Stimulated activated CD4-positive, alpha-beta T cell treated with anti-CD3 and anti-CD28 coated beads, Interleukin-15, amount 100 ng/mL, for 48 hours (primary cell): ENCODE measurements around the gene MRPL54.

ENCODE experiments used
- DNase-seq, 2 donors: peaks; one replicate each; pipeline ENCODE4 v3.0.0-alpha.2; 2020; ENCODE audit warnings: low read depth in 2 of 2

MRPL54 gene

DNA sequence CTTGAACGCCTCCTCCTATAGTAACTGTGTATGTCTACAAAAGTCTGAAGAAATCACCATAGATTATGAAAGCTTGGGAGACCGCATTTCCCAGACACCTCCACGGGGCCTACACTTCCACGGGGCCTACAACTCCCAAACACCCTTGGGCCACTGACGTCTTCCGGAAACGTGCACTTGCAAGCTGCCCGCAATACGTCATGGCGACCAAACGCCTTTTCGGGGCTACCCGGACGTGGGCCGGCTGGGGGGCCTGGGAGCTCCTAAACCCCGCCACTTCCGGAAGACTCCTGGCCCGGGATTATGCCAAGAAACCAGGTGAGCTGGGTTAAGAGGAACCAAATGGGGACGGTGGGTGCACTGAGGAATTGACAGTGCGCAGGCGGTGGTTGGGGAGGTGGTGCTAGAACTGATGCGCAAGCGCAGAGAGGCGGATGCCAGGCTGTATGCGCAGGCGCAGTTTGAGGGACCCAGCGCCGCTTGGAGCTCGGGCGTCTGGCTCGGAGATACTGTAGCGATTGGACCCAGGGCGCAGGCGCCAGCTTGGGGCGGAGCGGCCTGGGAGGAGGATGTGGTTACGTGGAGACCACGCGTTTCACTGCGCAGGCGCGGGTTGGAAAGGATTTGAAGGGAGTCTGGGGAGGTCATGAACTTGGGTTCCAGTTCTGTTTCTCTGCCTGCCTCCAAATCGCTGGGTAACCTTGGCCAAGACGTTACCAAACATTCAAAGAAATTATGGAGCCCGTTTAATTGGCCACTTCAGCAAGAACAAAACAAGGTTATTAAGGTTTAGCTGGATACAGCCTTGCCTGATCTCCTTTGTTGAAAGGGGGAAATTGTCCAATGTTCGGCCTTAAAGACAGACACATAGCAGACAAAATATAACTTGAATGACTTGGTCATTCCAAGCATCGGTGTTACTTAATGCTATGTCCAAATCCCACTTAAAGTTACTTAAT lies at the start of gene MRPL54:
TSS of gene MRPL54 (plus strand) at position 182 of the 959 bp plus-strand sequence. CDS start at position 201, 19 bp downstream.
- peak; percentile 99 for DNase-seq

DNA sequence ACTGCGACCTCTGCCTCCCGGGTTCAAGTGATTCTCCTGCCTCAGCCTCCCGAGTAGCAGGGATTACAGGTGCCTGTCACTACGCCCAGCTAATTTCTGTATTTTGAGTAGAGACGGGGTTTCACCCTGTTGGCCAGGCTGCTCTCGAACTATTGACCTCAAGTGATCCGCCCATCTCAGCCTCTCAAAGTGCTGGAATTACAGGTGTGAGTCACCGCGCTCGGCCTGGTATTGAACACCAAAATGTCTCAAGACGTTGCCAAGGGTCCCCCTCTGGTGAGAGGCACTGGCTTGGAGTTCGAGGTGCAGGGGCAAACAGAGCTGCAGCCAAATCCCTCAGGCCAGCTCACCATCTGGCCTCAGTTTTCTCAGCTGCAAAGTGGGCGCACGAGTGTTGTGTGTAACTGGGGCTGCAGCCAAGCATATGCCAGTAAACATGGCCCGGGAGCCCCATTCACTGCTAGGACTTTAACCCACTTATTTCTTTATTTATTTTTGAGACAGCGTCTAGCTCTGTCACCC lies 46.3 kb upstream of the MRPL54 start:
- DNase-seq = no peak

DNA sequence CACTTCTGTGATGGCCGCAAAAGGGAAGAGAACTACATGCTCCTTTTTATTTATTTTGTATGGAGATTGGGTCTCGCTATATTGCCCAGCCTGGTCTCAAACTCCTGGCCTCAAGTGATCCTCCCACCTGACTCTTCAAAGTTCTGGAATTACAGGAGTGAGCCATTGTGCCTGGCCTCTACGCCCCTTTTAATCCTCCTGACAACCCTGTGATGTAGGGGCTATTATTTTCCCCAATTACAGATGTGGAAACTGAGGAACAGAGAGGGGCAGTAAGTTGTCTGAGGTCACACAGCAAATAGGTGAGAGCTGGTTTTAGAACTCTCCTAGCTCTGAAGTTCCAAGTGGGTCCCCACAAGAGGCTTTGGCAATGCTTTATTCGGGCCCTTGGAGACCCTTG lies 42.6 kb upstream of the MRPL54 start:
- DNase-seq = no peak

DNA sequence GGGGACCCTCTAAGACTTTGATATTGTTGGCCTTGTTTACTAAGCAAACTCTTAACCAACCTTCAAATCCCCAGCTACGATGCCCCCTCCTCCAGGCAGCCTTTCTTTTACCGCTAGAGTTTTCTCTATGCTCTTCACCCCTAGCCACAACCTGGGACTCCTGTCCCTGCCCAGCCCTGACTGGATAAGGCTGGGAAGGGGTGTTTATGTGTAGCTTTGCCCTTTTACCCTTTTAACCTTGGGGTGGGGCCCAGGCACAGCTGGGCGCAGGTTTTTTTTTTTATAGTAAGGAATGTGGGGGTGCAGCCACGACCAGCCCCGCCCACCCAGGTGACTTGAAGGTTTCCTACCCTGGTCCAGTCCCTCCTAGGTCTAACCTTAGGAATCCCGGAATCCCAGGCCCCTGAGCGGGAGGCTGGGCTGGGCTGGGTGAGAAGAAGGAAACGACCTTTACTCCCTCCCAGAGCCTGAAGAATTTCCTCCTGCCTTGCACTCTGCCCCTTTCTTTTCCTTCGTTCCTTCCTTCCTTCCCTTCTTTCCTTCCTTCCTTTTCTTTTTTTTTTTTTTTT lies 42.0 kb upstream of the MRPL54 start:
- no peak for DNase-seq

DNA sequence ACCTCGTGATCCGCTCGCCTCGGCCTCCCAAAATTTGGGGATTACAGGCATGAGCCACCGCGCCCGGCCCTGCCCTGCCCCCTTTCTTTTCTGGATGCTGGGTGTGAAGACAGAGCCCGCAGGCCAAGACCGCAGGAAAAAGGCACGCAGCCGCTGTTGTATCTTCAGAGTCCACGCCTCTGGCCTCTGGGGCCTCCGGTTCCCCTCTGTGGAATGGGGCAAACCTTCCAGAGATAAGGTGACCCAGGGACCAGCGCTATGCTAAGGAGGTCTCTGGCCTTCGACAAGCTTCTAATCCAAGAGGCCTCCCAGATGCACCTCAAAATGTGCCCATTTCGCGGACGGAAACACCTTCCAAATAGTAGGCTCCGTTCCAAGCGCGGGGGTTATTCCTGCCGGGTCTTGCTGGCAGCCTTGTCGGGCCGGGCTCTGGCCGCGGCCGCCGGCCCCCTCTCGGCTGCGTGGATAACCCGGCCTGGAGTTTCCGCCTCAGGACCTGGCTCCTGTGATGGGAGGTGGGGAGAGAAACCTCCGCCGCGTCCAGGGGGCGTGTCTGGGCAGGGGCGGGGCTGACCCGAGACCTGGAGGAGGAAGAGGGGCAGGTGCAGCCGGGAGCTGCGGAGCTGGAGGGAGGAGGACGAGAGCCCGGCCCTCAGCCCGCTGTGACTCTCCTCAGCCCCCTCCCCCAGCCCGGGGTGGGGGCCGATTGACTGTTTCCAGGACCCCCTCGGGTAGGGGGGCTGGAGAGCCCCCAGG lies 41.2 kb upstream of the MRPL54 start:
- peak; percentile 77 to 86 for DNase-seq

DNA sequence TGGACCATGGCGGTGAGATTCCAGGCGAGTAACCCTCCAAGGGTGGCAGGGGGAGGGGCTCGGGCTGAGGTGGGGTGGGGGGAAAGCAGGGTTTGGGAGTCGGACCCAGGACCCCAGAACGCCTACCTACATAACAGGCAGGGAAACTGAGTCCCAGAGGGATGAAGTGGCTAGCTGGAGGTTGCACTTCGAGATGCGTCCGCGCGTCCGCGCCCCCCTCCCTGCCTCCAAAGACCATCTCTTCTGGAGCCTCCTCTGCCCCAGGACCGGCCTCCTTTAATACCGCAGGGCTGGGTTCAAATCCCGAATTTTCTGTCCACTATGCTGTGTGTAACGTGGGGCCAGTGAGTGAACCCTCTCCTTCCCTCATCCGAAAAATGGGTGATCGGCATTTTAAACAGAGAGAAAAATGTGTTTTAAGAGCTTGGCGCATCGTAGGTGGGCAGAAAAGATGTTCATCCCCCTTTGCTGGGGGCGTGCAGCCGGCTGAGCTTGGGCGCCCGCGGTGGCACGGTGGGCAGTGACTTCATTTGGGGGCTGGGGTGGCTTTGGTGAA lies 40.5 kb upstream of the MRPL54 start:
- DNase-seq = no peak

DNA sequence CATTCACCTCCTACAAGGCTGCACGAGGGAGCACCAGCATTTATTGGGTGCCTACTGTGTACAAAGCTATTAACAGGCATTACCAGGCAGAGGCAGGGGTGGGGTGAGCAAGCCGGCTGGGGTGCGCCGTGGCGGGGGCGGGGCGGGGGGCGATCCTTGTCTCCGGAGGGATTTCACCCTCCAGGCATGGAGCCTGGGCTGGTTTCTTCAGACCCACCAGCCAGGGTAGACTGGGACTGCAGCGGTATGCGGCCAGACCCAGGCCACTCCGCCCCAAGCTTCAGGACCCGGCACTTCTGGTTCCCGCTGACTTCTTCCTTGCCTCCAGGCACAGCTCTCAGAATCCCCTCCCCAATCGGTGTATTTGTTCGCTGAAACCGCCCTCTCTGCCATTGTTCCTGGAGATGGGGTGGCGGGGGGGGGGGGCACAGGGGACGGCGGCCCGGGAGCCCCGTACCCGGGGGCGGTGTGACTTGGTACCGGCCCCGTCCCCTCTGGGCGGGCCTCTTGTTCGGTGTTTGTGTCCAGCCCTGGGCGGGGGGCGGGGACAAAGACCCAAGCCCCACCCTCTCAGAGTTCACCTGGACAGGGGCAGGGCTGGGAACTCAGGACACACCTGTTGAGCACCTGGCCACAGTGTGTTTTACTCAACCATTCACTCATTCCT lies 39.9 kb upstream of the MRPL54 start:
- DNase-seq = no peak

DNA sequence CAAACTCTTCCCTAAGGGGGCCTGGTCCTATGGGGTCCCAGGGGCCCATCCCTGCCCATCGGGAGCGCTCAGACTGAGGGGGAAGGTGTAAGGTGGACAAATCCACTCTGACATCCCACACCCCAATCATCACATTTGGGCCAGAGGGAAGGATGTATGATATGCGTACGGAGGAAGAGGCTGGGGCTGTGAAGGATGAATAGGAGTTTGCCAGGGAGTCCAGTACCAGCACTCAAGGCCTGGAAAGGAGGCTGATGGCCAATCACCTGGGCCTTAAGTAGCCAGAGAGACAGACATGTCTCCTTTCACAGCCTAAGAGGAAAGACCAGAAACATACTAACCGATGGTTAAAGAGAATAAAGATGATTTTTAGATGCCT lies 39.4 kb upstream of the MRPL54 start:
- no peak for DNase-seq

DNA sequence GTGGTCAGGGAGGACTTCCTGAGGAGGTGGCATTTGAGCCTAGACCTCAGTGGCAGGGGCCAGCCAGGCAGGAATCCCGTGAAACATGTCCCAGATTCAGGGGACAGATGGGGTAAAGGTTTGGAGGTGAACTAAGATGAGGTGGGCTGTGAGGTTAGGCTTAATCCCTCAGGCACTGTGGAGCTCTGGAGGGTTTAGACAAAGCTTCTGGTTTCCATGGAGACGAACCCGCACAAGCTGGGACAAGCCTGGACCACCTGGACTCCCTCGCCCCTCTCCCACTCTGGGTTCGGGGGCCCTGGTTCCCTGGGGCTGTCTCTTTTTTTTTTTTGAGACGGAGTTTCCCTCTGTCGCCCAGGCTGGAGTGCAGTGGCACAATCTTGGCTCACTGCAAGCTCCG lies 38.6 kb upstream of the MRPL54 start:
- no peak for DNase-seq

DNA sequence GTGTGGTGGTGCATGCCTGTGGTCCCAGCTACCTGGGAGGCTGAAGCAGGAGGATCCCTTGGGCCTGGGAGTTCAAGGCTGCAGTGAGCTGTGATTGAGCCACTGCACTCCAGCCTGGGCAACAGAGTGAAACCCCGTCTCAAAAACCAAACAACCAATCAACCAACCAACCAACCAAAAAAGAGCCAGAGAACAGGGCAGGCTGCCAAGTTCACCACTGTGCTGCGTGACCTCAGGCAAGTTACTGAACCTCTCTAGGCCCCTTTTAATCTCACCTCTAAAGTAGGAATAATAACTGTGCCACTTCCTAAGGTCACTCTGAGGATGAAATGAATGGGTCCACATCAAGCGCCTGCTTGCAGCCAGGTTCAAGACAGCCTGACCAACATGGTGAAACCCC lies 37.4 kb upstream of the MRPL54 start:
- DNase-seq = no peak

DNA sequence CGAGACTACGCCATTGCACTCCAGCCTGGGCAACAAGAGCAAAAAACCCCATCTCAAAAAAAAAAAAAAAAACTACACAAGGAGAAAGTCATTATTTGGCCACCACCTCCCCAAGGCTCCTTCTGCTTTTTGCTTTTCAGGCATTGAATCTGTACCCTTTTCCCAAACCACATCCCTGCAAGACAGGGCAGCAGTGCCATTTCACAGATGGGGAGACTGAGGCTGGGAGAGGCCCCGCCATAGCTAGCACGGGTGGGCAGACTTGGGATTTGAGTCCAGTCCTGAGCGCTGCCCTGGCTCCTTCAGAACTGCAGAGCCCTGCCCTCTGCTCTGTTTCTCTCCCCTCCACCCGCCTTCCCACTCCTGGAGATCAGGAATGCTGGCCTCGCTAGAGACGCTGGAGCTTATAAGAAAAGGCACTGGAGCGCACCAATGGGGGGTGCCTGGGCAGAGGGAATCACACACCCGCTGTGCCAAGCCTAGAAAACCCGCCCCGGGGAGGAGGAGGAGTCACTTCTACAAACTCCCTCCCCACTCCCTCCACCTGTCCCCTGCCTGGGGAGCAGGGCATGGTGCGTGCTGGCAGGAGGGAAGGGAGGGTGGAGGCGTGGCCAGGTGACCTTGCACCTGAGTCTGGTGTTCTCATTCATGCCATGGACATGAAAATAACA lies 36.7 kb upstream of the MRPL54 start:
- DNase-seq = no peak

DNA sequence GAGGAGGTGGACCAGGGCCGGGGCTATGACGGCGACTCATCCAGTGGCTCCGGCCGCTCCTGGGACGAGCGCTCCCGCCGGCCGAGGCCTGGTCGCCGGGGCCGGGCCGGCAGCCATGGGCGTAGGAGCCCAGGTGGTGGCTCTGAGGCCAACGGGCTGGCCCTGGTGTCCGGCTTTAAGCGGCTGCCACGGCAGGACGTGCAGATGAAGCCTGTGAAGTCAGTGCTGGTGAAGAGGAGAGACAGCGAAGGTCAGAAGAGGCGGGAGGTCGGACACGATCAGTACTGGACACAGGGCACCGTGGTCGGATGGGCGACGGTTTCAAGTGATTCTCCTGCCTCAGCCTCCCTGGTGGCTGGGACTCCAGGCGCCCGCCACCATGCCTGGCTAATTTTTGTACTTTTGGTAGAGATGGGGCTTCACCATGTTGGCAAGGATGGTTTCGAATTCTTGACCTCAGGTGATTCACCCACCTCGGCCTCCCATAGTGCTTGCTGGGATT lies 32.0 kb upstream of the MRPL54 start:
- no peak for DNase-seq

DNA sequence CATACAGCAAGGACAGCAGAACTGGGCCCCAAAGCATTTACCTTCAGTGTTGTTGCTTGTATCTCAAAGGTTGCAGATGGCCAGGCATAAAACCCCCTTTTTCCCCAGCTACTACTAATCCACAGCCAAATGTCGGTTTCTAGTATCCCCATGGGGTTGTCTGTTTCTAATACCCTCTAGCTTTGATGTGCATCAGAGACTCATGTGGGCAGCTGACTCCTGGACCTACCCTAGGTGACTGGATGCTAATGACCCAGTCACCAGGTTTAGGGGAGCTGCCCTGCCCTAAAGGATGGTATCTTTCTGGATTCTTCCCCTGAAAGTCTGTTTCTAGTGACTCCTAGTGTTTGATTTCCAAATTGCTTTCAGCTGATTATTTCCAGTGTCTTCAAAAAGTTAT lies 30.4 kb upstream of the MRPL54 start:
- no peak for DNase-seq

DNA sequence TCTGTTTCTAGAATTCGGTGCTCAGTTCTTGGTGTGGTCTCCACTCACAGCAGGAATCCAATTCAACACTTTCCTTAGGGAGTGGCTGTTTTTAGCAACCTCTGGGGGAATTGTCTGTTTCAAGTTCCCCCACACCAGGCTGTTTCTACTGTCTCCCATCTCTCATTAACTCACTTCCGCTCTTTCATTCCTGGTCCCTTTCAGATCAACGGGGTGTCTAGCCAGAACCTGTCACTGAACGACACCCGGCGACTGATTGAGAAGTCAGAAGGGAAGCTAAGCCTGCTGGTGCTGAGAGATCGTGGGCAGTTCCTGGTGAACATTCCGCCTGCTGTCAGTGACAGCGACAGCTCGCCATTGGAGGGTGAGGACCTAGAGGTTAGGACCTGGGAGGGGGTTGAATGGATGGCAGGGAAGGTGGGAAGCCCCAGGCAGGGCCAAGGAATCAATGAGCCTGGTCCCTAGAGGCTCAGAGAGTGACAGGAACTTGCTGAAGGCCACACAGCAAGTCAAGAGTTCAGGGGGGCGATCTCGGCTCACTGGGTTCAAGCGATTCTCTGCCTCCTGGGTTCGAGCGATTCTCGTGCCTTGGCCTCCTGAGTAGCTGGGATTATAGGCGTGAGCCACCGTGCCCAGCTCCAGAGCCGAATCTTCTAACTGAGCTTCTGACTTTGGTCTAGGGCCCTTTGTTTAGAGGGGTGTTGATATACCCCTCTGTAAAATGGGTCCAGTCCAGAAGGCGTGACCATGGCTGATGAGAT lies 28.8 kb upstream of the MRPL54 start:
- no peak for DNase-seq

DNA sequence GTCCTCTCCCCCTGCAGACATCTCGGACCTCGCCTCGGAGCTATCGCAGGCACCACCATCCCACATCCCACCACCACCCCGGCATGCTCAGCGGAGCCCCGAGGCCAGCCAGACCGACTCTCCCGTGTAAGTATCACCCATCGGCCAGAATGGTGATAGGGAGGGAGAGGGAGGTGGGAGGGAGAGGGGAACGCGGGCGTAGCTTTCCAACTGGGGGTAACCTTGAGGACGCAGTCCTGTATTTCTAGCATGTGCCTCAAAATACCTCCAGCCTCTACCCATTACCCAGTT lies 28.2 kb upstream of the MRPL54 start:
- DNase-seq = no peak

DNA sequence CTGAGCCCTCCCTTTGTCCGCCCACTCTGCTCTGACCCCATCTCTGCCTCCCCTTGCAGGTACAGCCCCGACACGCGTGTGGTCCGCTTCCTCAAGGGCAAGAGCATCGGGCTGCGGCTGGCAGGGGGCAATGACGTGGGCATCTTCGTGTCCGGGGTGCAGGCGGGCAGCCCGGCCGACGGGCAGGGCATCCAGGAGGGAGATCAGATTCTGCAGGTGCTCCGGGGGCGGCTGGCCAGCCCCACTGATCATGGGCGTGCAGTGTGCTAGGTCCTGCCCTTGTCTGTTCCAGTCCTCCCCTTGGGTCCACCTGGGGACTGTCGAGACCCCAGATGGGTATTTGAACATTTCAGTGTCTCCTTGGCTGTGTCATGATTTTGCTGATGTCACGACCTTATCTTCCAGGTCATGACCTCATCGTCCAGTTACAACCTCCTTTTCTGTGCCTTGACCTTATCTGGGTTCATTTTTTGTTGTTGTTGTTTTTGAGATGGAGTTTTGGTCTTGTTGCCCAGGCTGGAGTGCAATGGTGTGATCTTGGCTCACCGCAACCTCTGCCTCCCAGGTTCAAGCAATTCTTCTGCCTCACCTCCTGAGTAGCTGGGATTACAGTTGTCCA lies 26.3 kb upstream of the MRPL54 start:
- no peak for DNase-seq

DNA sequence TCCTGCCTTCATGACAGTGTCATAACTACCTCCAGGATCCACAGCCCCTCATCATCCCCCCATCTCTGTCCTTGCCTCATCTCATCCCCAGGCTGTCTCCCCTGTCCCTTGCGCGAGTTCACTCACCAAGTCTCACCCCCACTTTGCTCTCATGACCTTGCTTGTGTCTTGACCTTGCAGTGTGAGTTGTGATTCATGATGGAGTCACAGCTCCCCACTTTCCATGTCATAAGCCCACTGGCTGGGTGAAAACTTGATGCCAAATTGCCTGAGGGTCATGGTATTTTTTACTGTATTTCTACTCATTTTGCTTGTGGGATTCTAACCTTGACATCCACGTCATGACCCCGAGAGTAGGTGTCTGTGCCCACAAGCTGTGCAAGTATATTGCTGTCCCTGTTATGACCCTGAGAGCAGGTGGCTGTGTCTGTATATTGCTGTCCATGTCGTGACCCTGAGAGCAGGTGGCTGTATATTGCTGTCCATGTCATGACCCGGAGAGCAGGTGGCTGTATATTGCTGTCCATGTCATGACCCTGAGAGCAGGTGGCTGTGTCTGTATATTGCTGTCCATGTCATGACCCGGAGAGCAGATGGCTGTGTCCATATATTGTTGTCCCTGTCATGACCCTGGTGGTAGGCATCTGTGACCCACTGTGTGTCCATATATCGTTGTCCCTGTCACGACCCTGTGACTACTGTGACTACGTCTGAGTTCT lies 24.8 kb upstream of the MRPL54 start:
- no peak for DNase-seq

DNA sequence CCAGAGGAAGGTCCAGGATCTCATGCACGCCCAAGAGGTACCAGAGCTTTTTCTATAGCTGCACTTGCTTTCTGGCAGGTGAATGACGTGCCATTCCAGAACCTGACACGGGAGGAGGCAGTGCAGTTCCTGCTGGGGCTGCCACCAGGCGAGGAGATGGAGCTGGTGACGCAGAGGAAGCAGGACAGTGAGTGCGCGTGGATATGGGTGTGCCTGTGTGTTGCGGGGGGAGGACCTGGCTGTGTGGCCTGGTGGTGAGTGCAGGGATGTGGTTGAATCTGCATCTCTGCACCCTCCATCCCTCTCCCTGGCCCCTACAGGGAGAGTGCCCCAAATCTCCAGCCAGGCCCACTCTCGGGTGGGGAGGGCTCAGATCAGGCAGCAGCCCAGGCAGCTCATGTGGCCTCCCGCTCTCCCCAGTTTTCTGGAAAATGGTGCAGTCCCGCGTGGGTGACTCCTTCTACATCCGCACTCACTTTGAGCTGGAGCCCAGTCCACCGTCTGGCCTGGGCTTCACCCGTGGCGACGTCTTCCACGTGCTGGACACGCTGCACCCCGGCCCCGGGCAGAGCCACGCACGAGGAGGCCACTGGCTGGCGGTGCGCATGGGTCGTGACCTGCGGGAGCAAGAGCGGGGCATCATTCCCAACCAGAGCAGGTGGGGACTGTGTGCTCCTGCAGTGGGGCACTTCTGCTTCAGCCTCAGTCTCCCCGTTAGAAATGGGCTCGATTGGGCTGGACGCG lies 23.8 kb upstream of the MRPL54 start:
- no peak for DNase-seq
